ENCODE measurements around the gene CTIF.

- TF ChIP-seq CTCF (IDR thresholded peaks at IDR 0.05 in 8 of 11, conservative IDR thresholded peaks at IDR 0.05 in 3 of 11), result no peak
- no peak for TF ChIP-seq POLR2A (IDR thresholded peaks at IDR 0.05)
These were observed 337.2 kb downstream of the CTIF start for GRCh38 chr18:48875942-48876511.
